IPS-18c (cell line): ENCODE measurements around the gene CCNL1.

Experiments
- H3K4me3 ChIP-seq: 2 replicates; pipeline ENCODE4 v1.7.0; 2013; ENCODE audit warnings: low read depth, mild to moderate bottlenecking, low read length, moderate library complexity; ENCODE audit not compliant: insufficient read depth
- H3K9me3 ChIP-seq: one replicate; pipeline ENCODE4 v1.6.1; 2013; ENCODE audit warnings: mild to moderate bottlenecking, low read length, moderate library complexity; ENCODE audit not compliant: control insufficient read depth, insufficient read depth

The CCNL1 gene

GRCh38 chr3:157154563-157155330, 5.2 kb downstream of the CCNL1 start:
- no peak overlapping the region for H3K4me3 ChIP-seq
- H3K9me3 ChIP-seq = no peaks in the 10 kb centered on the region

GRCh38 chr3:157152930-157153329, 7.0 kb downstream of the CCNL1 start:
- no peak overlapping the region for H3K4me3 ChIP-seq
- H3K9me3 ChIP-seq = no peaks in the 10 kb centered on the region

GRCh38 chr3:157152438-157152837, 7.5 kb downstream of the CCNL1 start:
- Histone ChIP-seq H3K9me3 (no peaks in the 10 kb centered on the region), H3K4me3 (no peak overlapping the region)

- Histone ChIP-seq H3K9me3 (no peaks in the 10 kb centered on the region), H3K4me3 (no peak overlapping the region)
Measured at GRCh38 chr3:157151627-157152026, 8.3 kb downstream of the CCNL1 start.

GRCh38 chr3:157151151-157151550, 8.8 kb downstream of the CCNL1 start:
- Histone ChIP-seq H3K9me3 (no peaks in the 10 kb centered on the region), H3K4me3 (no peak overlapping the region)

GRCh38 chr3:157149136-157149696, 10.7 kb downstream of the CCNL1 start:
- no peak overlapping the region for H3K4me3 ChIP-seq
- no peaks in the 10 kb centered on the region for H3K9me3 ChIP-seq

- Histone ChIP-seq H3K4me3 (no peak overlapping the region), H3K9me3 (no peaks in the 10 kb centered on the region)
Measured at GRCh38 chr3:157148196-157148889, 11.6 kb downstream of the CCNL1 start.

- no peaks in the 10 kb centered on the region for H3K9me3 ChIP-seq
- H3K4me3 ChIP-seq = no peak overlapping the region
Measured at GRCh38 chr3:157147099-157147803, 12.7 kb downstream of the CCNL1 start.

- Histone ChIP-seq H3K4me3 (no peak overlapping the region), H3K9me3 (no peaks in the 10 kb centered on the region)
Measured at GRCh38 chr3:157145606-157146322, 14.2 kb downstream of the CCNL1 start.

- H3K4me3 ChIP-seq = no peak overlapping the region
- no peaks in the 10 kb centered on the region for H3K9me3 ChIP-seq
Measured at GRCh38 chr3:157142315-157142714, 17.6 kb downstream of the CCNL1 start.

GRCh38 chr3:157139938-157140534, 19.9 kb downstream of the CCNL1 start:
- no peak overlapping the region for H3K4me3 ChIP-seq
- H3K9me3 ChIP-seq = no peaks in the 10 kb centered on the region

- Histone ChIP-seq H3K4me3 (no peak overlapping the region), H3K9me3 (no peaks in the 10 kb centered on the region)
Measured at GRCh38 chr3:157136647-157137387, 23.1 kb downstream of the CCNL1 start.

GRCh38 chr3:157135671-157136396, 24.1 kb downstream of the CCNL1 start:
- Histone ChIP-seq H3K4me3 (no peak overlapping the region), H3K9me3 (no peaks in the 10 kb centered on the region)

- no peaks in the 10 kb centered on the region for H3K9me3 ChIP-seq
- no peak overlapping the region for H3K4me3 ChIP-seq
Measured at GRCh38 chr3:157134620-157135191, 25.2 kb downstream of the CCNL1 start.
